Measurements from ENCODE around the gene ZNF322. TPM values are rescaled to one million over a fixed set of nuclear protein-coding genes. Genes with fewer than 3 reads are reported as not detected.

ZNF322 gene
- polyA plus RNA-seq, 3 donors: 2.0 to 5.1 (median 3.6) TPM

DNA sequence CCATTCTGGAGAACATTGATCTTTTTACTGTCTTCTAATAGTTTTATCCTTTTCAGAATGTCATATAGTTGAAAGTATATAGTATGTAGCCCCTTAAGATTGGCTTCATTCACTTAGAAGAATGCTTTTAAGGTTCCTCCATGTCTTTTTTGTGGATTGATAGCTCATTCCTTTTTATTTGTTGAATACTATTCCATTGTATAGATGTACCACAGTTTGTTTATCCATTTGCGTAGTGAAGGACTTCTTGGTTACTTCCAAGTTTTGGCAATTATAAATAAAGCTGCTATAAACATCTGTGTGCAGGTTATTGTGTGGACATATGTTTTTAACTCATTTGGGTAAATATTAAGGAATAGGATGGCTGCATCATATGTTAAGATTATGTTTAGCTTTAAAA is 35.0 kb downstream of the ZNF322 start:
- no peak overlapping the region for H3K4me3 ChIP-seq (replicated peaks in 1 of 3; ENCODE audit: low read depth in 2 of 3, low read length in 3 of 3)
- no peaks in the 10 kb centered on the region for H3K36me3 ChIP-seq (replicated peaks in 1 of 2; ENCODE audit: control insufficient read depth in 1 of 2, insufficient read depth in 2 of 2, low read length in 2 of 2)
- WGBS (ENCODE audit: insufficient coverage): no CpG with 5 or more reads among the region's 1 CpG
- H3K9me3 ChIP-seq (replicated peaks in 1 of 2; ENCODE audit: control insufficient read depth in 1 of 2, insufficient read depth in 1 of 2, low read length in 2 of 2): peaks cover 4 to 17% of the 10 kb centered on the region in 2 donors
- no peaks in the 10 kb centered on the region for H4K20me1 ChIP-seq (ENCODE audit: insufficient read depth, low read length)
- peaks cover 2 to 12% of the 10 kb centered on the region in 2 donors for H3K27me3 ChIP-seq (ENCODE audit: control insufficient read depth in 2 of 2, insufficient read depth in 2 of 2, low read length in 2 of 2)
- no peak overlapping the region for H3K27ac ChIP-seq (ENCODE audit: low read depth in 1 of 2, low read length in 2 of 2)
- no peak overlapping the region for H2AFZ ChIP-seq (ENCODE audit: insufficient read depth, low read depth, low read length, poor library complexity, severe bottlenecking)
- Mint-ChIP-seq H3K4me3 (no peak overlapping the region), H3K9me3 (peaks cover 6 to 33% (median 25%) of the 10 kb centered on the region in 7 donors), H3K27me3 (ENCODE audit: low read depth in 3 of 3) (peaks cover 2 to 14% (median 2%) of the 10 kb centered on the region in 3 donors), H3K36me3 (no peaks in the 10 kb centered on the region), H3K4me1 (no peaks in the 10 kb centered on the region), H3K27ac (no peak overlapping the region)
- no peak for DNase-seq
- intact Hi-C loops (cut with micrococcal nuclease): no loop called here
- no peak overlapping the region for H3K4me2 ChIP-seq (replicated peaks; ENCODE audit: extremely low read depth, low read length, poor library complexity, severe bottlenecking)
- H3K79me2 ChIP-seq (ENCODE audit: insufficient read depth, low read length): no peaks in the 10 kb centered on the region
- no peak overlapping the region for H3K9ac ChIP-seq (ENCODE audit: insufficient read depth, low read length, poor library complexity, severe bottlenecking)
- H3K4me1 ChIP-seq (ENCODE audit: control insufficient read depth in 1 of 2, insufficient read depth in 2 of 2, low read length in 2 of 2): no peaks in the 10 kb centered on the region
- TF ChIP-seq, protein P1, sequence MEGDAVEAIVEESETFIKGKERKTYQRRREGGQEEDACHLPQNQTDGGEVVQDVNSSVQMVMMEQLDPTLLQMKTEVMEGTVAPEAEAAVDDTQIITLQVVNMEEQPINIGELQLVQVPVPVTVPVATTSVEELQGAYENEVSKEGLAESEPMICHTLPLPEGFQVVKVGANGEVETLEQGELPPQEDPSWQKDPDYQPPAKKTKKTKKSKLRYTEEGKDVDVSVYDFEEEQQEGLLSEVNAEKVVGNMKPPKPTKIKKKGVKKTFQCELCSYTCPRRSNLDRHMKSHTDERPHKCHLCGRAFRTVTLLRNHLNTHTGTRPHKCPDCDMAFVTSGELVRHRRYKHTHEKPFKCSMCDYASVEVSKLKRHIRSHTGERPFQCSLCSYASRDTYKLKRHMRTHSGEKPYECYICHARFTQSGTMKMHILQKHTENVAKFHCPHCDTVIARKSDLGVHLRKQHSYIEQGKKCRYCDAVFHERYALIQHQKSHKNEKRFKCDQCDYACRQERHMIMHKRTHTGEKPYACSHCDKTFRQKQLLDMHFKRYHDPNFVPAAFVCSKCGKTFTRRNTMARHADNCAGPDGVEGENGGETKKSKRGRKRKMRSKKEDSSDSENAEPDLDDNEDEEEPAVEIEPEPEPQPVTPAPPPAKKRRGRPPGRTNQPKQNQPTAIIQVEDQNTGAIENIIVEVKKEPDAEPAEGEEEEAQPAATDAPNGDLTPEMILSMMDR (IDR thresholded peaks at IDR 0.05): no peak

DNA sequence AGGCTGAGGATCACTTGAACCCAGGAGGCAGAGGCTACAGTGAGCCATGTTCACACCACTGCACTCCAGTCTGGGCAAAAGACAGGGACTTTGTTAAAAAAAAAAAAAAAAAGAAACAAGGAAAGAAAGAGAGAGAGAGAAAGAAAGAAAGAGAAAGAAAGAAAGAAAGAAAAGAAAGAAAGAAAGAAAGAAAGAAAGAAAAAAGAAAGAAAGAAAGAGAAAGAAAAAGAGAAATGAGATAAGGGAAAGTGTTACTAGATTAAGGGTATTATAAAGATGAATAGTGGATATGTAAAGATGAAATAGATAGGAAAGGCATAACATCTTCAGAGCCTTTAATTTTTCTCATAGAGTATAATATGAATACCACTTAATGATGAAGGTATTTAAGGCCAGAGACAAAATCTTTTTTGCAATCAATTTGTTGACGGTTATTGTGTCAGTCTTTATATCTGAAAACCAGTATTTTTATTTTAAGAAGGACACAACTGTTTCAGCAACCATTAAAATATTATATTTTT is 36.1 kb downstream of the ZNF322 start:
- TF ChIP-seq, protein P1 (IDR thresholded peaks at IDR 0.05): no peak
- no peak for DNase-seq
- Mint-ChIP-seq H3K27me3 (ENCODE audit: low read depth in 3 of 3) (peaks cover 6 to 14% (median 7%) of the 10 kb centered on the region in 3 donors), H3K27ac (no peak overlapping the region), H3K36me3 (no peaks in the 10 kb centered on the region), H3K4me3 (peak overlapping the region in 1 of 2 donors; percentile 41), H3K9me3 (peaks cover 6 to 33% (median 26%) of the 10 kb centered on the region in 7 donors), H3K4me1 (no peaks in the 10 kb centered on the region)
- H3K4me2 ChIP-seq (replicated peaks; ENCODE audit: extremely low read depth, low read length, poor library complexity, severe bottlenecking): no peak overlapping the region
- H4K20me1 ChIP-seq (ENCODE audit: insufficient read depth, low read length): no peaks in the 10 kb centered on the region
- no peak overlapping the region for H2AFZ ChIP-seq (ENCODE audit: insufficient read depth, low read depth, low read length, poor library complexity, severe bottlenecking)
- intact Hi-C loops (cut with micrococcal nuclease): no loop called here
- no peaks in the 10 kb centered on the region for H3K36me3 ChIP-seq (replicated peaks in 1 of 2; ENCODE audit: control insufficient read depth in 1 of 2, insufficient read depth in 2 of 2, low read length in 2 of 2)
- WGBS (ENCODE audit: insufficient coverage): no CpG with 5 or more reads among the region's 1 CpG
- H3K27ac ChIP-seq (ENCODE audit: low read depth in 1 of 2, low read length in 2 of 2): no peak overlapping the region
- H3K79me2 ChIP-seq (ENCODE audit: insufficient read depth, low read length): no peaks in the 10 kb centered on the region
- peaks cover 2 to 15% of the 10 kb centered on the region in 2 donors for H3K27me3 ChIP-seq (ENCODE audit: control insufficient read depth in 2 of 2, insufficient read depth in 2 of 2, low read length in 2 of 2)
- no peak overlapping the region for H3K4me3 ChIP-seq (replicated peaks in 1 of 3; ENCODE audit: low read depth in 2 of 3, low read length in 3 of 3)
- no peaks in the 10 kb centered on the region for H3K4me1 ChIP-seq (ENCODE audit: control insufficient read depth in 1 of 2, insufficient read depth in 2 of 2, low read length in 2 of 2)
- H3K9ac ChIP-seq (ENCODE audit: insufficient read depth, low read length, poor library complexity, severe bottlenecking): no peak overlapping the region
- H3K9me3 ChIP-seq (replicated peaks in 1 of 2; ENCODE audit: control insufficient read depth in 1 of 2, insufficient read depth in 1 of 2, low read length in 2 of 2): peaks cover 4 to 17% of the 10 kb centered on the region in 2 donors
